ENCODE results near the gene EXOC2.

EXOC2 gene

DNA sequence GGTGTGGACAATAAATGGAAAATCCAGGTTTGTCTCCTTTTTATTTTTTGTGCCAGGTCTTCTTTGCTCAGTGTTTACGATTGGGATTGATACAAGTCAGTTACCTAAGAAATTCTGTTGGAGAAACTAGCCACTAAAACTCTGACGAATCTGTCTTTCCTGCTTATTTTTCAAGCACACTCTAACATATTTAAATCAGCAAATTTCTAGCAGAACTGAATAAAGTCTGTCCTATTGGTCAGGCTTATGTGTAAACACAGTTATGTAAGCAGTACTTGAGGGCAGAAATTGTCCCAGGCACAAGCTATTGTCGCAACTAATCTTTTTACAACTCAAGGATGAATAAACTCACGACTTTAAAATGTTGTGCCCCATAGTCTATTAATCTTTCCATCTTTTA is 12.1 kb upstream of the EXOC2 start:
- Histone ChIP-seq H3K4me2 (ENCODE audit: insufficient read depth, low read length, poor library complexity, severe bottlenecking) (no peak overlapping the region), H3K27ac (replicated peaks; ENCODE audit: low read length) (no peak overlapping the region), H2AK5ac (ENCODE audit: low read depth, low read length) (no peak overlapping the region), H3K4ac (ENCODE audit: low read length) (no peak overlapping the region), H3K14ac (ENCODE audit: low read length) (no peak overlapping the region), H2BK120ac (ENCODE audit: low read depth, low read length) (no peak overlapping the region), H3K9ac (ENCODE audit: low read depth, low read length, poor library complexity) (no peak overlapping the region), H3K27me3 (ENCODE audit: control insufficient read depth in 3 of 3, insufficient read depth in 3 of 3, low read depth in 1 of 3, low read length in 3 of 3) (peaks cover 0 to 5% (median 0%) of the 10 kb centered on the region in 3 experiments), H2BK12ac (ENCODE audit: low read length) (no peak overlapping the region), H3K4me3 (ENCODE audit: low read length in 2 of 2) (no peak overlapping the region), H3K4me1 (ENCODE audit: control insufficient read depth in 2 of 2, insufficient read depth in 1 of 2, low read depth in 1 of 2, low read length in 2 of 2) (peaks cover 4 to 8% of the 10 kb centered on the region in 2 donors), H3K23ac (ENCODE audit: low read depth, low read length, poor library complexity) (no peak overlapping the region), H3K36me3 (replicated peaks in 1 of 2; ENCODE audit: control insufficient read depth in 2 of 2, insufficient read depth in 2 of 2, low read length in 2 of 2) (no peaks in the 10 kb centered on the region), H2BK5ac (ENCODE audit: low read length) (no peak overlapping the region), H3K18ac (ENCODE audit: low read length) (no peak overlapping the region), H2BK15ac (ENCODE audit: low read length) (no peak overlapping the region), H3K79me1 (ENCODE audit: low read depth, low read length) (peaks cover 2% of the 10 kb centered on the region), H4K91ac (ENCODE audit: low read depth, low read length, poor library complexity) (no peak overlapping the region), H4K8ac (ENCODE audit: low read depth, low read length) (no peak overlapping the region), H3K9me3 (replicated peaks in 1 of 2; ENCODE audit: control insufficient read depth in 2 of 2, insufficient read depth in 1 of 2, low read depth in 1 of 2, low read length in 2 of 2) (peaks cover 0 to 2% of the 10 kb centered on the region in 2 donors), H2AFZ (ENCODE audit: low read length) (no peak overlapping the region)
- WGBS, 2 donors (ENCODE audit: extremely low coverage in 2 of 2, insufficient read length in 2 of 2, insufficient replicate concordance in 1 of 2), result no CpG with 5 or more reads among the region's 4 CpGs
- no peak for DNase-seq (ENCODE audit: low spot score)

- Histone ChIP-seq H4K91ac (ENCODE audit: low read depth, low read length, poor library complexity) (no peak overlapping the region), H3K27me3 (ENCODE audit: control insufficient read depth in 3 of 3, insufficient read depth in 3 of 3, low read depth in 1 of 3, low read length in 3 of 3) (peaks cover 0 to 5% (median 0%) of the 10 kb centered on the region in 3 experiments), H3K9me3 (replicated peaks in 1 of 2; ENCODE audit: control insufficient read depth in 2 of 2, insufficient read depth in 1 of 2, low read depth in 1 of 2, low read length in 2 of 2) (peaks cover 0 to 2% of the 10 kb centered on the region in 2 donors), H3K4me1 (ENCODE audit: control insufficient read depth in 2 of 2, insufficient read depth in 1 of 2, low read depth in 1 of 2, low read length in 2 of 2) (peaks cover 4 to 8% of the 10 kb centered on the region in 2 donors), H3K18ac (ENCODE audit: low read length) (no peak overlapping the region), H2AK5ac (ENCODE audit: low read depth, low read length) (no peak overlapping the region), H2BK12ac (ENCODE audit: low read length) (no peak overlapping the region), H3K4me3 (ENCODE audit: low read length in 2 of 2) (no peak overlapping the region), H3K79me1 (ENCODE audit: low read depth, low read length) (peaks cover 2% of the 10 kb centered on the region), H2BK5ac (ENCODE audit: low read length) (no peak overlapping the region), H3K9ac (ENCODE audit: low read depth, low read length, poor library complexity) (no peak overlapping the region), H3K4me2 (ENCODE audit: insufficient read depth, low read length, poor library complexity, severe bottlenecking) (no peak overlapping the region), H3K4ac (ENCODE audit: low read length) (no peak overlapping the region), H3K23ac (ENCODE audit: low read depth, low read length, poor library complexity) (no peak overlapping the region), H4K8ac (ENCODE audit: low read depth, low read length) (no peak overlapping the region), H2BK120ac (ENCODE audit: low read depth, low read length) (no peak overlapping the region), H2AFZ (ENCODE audit: low read length) (no peak overlapping the region), H3K27ac (replicated peaks; ENCODE audit: low read length) (no peak overlapping the region), H2BK15ac (ENCODE audit: low read length) (no peak overlapping the region), H3K14ac (ENCODE audit: low read length) (no peak overlapping the region), H3K36me3 (replicated peaks in 1 of 2; ENCODE audit: control insufficient read depth in 2 of 2, insufficient read depth in 2 of 2, low read length in 2 of 2) (no peaks in the 10 kb centered on the region)
- DNase-seq (ENCODE audit: low spot score), result no peak
- WGBS, 2 donors (ENCODE audit: extremely low coverage in 2 of 2, insufficient read length in 2 of 2, insufficient replicate concordance in 1 of 2), result no CpG with 5 or more reads among the region's 6 CpGs
Measured at GRCh38 chr6:704046-704445, 11.1 kb upstream of the EXOC2 start.

DNA sequence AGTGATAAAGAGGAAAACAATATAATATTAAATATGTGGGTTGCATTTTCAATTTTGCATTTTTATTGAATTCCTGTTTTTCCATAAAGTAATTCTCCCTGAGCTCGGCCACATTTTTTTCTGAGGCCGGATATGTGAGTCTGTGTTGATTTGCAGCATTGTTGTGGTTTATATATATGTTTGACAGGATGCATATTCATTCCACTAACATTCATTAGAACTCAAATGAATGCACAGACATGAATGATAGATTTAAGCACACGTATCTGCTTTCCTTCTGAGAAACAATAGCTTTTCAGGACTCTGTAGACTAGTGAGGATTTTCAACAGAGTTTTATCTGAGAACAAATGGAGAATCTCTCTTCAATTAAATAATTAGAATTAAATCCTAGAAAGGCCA is 10.6 kb upstream of the EXOC2 start:
- no peak overlapping the region for H3K14ac ChIP-seq (ENCODE audit: low read length)
- WGBS, 2 donors (ENCODE audit: extremely low coverage in 2 of 2, insufficient read length in 2 of 2, insufficient replicate concordance in 1 of 2), result no CpG with 5 or more reads among the region's 3 CpGs
- H2AK5ac ChIP-seq (ENCODE audit: low read depth, low read length), result no peak overlapping the region
- H3K4ac ChIP-seq (ENCODE audit: low read length), result no peak overlapping the region
- no peak overlapping the region for H3K9ac ChIP-seq (ENCODE audit: low read depth, low read length, poor library complexity)
- H3K27me3 ChIP-seq (ENCODE audit: control insufficient read depth in 3 of 3, insufficient read depth in 3 of 3, low read depth in 1 of 3, low read length in 3 of 3), result peaks cover 0 to 5% (median 0%) of the 10 kb centered on the region in 3 experiments
- no peak overlapping the region for H3K23ac ChIP-seq (ENCODE audit: low read depth, low read length, poor library complexity)
- peaks cover 0 to 2% of the 10 kb centered on the region in 2 donors for H3K9me3 ChIP-seq (replicated peaks in 1 of 2; ENCODE audit: control insufficient read depth in 2 of 2, insufficient read depth in 1 of 2, low read depth in 1 of 2, low read length in 2 of 2)
- H2BK12ac ChIP-seq (ENCODE audit: low read length), result no peak overlapping the region
- peaks cover 0 to 1% of the 10 kb centered on the region in 2 donors for H3K36me3 ChIP-seq (replicated peaks in 1 of 2; ENCODE audit: control insufficient read depth in 2 of 2, insufficient read depth in 2 of 2, low read length in 2 of 2)
- H4K8ac ChIP-seq (ENCODE audit: low read depth, low read length), result no peak overlapping the region
- no peak overlapping the region for H3K27ac ChIP-seq (replicated peaks; ENCODE audit: low read length)
- H3K4me1 ChIP-seq (ENCODE audit: control insufficient read depth in 2 of 2, insufficient read depth in 1 of 2, low read depth in 1 of 2, low read length in 2 of 2), result peaks cover 4 to 8% of the 10 kb centered on the region in 2 donors
- no peak overlapping the region for H4K91ac ChIP-seq (ENCODE audit: low read depth, low read length, poor library complexity)
- no peak overlapping the region for H3K4me2 ChIP-seq (ENCODE audit: insufficient read depth, low read length, poor library complexity, severe bottlenecking)
- peaks cover 2% of the 10 kb centered on the region for H3K79me1 ChIP-seq (ENCODE audit: low read depth, low read length)
- H2BK5ac ChIP-seq (ENCODE audit: low read length), result no peak overlapping the region
- no peak overlapping the region for H2BK120ac ChIP-seq (ENCODE audit: low read depth, low read length)
- no peak overlapping the region for H2BK15ac ChIP-seq (ENCODE audit: low read length)
- H3K18ac ChIP-seq (ENCODE audit: low read length), result no peak overlapping the region
- no peak overlapping the region for H2AFZ ChIP-seq (ENCODE audit: low read length)
- no peak for DNase-seq (ENCODE audit: low spot score)
- no peak overlapping the region for H3K4me3 ChIP-seq (ENCODE audit: low read length in 2 of 2)

- Histone ChIP-seq H3K23ac (ENCODE audit: low read depth, low read length, poor library complexity) (no peak overlapping the region), H2BK120ac (ENCODE audit: low read depth, low read length) (no peak overlapping the region), H2BK5ac (ENCODE audit: low read length) (no peak overlapping the region), H2BK12ac (ENCODE audit: low read length) (no peak overlapping the region), H4K91ac (ENCODE audit: low read depth, low read length, poor library complexity) (no peak overlapping the region), H3K27ac (replicated peaks; ENCODE audit: low read length) (no peak overlapping the region), H3K27me3 (ENCODE audit: control insufficient read depth in 3 of 3, insufficient read depth in 3 of 3, low read depth in 1 of 3, low read length in 3 of 3) (peaks cover 0 to 2% (median 0%) of the 10 kb centered on the region in 3 experiments), H4K8ac (ENCODE audit: low read depth, low read length) (no peak overlapping the region), H2AFZ (ENCODE audit: low read length) (peak overlapping the region; percentile 36), H3K4me1 (ENCODE audit: control insufficient read depth in 2 of 2, insufficient read depth in 1 of 2, low read depth in 1 of 2, low read length in 2 of 2) (peaks cover 3 to 8% of the 10 kb centered on the region in 2 donors), H3K4me3 (ENCODE audit: low read length in 2 of 2) (no peak overlapping the region), H3K36me3 (replicated peaks in 1 of 2; ENCODE audit: control insufficient read depth in 2 of 2, insufficient read depth in 2 of 2, low read length in 2 of 2) (peaks cover 0 to 2% of the 10 kb centered on the region in 2 donors), H2AK5ac (ENCODE audit: low read depth, low read length) (no peak overlapping the region), H3K9me3 (replicated peaks in 1 of 2; ENCODE audit: control insufficient read depth in 2 of 2, insufficient read depth in 1 of 2, low read depth in 1 of 2, low read length in 2 of 2) (no peaks in the 10 kb centered on the region), H3K18ac (ENCODE audit: low read length) (no peak overlapping the region), H3K9ac (ENCODE audit: low read depth, low read length, poor library complexity) (no peak overlapping the region), H3K79me1 (ENCODE audit: low read depth, low read length) (no peaks in the 10 kb centered on the region), H3K14ac (ENCODE audit: low read length) (no peak overlapping the region), H3K4ac (ENCODE audit: low read length) (no peak overlapping the region), H3K4me2 (ENCODE audit: insufficient read depth, low read length, poor library complexity, severe bottlenecking) (no peak overlapping the region), H2BK15ac (ENCODE audit: low read length) (no peak overlapping the region)
- no peak for DNase-seq (ENCODE audit: low spot score)
- WGBS, 2 donors (ENCODE audit: extremely low coverage in 2 of 2, insufficient read length in 2 of 2, insufficient replicate concordance in 1 of 2), result no CpG with 5 or more reads among the region's 11 CpGs
Measured at GRCh38 chr6:701700-702479, 9.0 kb upstream of the EXOC2 start.
